SJSA1 (cell line): ENCODE results near the gene RABL6. TPM values are rescaled to one million over a fixed set of nuclear protein-coding genes. Genes with fewer than 3 reads are reported as not detected.
A peak's percentile ranks its signal among the peaks of the same experiment; 100 is the strongest.
"Not testable (repeated sequence)": the region's sequence is repeated elsewhere in the genome, so short reads cannot be mapped to it uniquely, and the experiment has no call there.

Experiments
- DNase-seq, 2 experiments: peaks; one replicate each; pipeline ENCODE4 v3.0.0-alpha.2; 2015 to 2020; ENCODE audit warnings: low spot score in 2 of 2, low read depth in 1 of 2
- H3K27ac ChIP-seq: fragments of 250-450 bp; sonication (Bioruptor Pico); 2 replicates; pipeline ENCODE4 v1.5.1; 2020; ENCODE audit warnings: mild to moderate bottlenecking, moderate library complexity
- H3K27me3 ChIP-seq: fragments of 250-450 bp; sonication (Bioruptor Pico); replicated peaks from 2 replicates; pipeline ENCODE4 v1.5.1; 2020; ENCODE audit warnings: mild to moderate bottlenecking, moderate library complexity
- H3K36me3 ChIP-seq: fragments of 250-450 bp; sonication (Bioruptor Pico); 2 replicates; pipeline ENCODE4 v1.5.1; 2020; ENCODE audit warnings: mild to moderate bottlenecking
- H3K4me1 ChIP-seq: fragments of 250-450 bp; sonication (Bioruptor Pico); replicated peaks from 2 replicates; pipeline ENCODE4 v1.6.1; 2021; ENCODE audit warnings: mild to moderate bottlenecking
- H3K4me3 ChIP-seq: fragments of 250-450 bp; sonication (Bioruptor Pico); 2 replicates; pipeline ENCODE4 v1.5.1; 2020; ENCODE audit warnings: mild to moderate bottlenecking
- H3K9me3 ChIP-seq: fragments of 250-450 bp; sonication (Bioruptor Pico); replicated peaks from 2 replicates; pipeline ENCODE4 v1.5.1; 2020; ENCODE audit warnings: mild to moderate bottlenecking
- total RNA-seq: library from RNA; depleted of rRNA; stranded (reverse); fragments of >200 nt; shearing (Covaris generic); gene quantifications from 2 replicates; pipeline ENCODE4 v1.2.3, GENCODE V29; 2014

RABL6 gene
- total RNA-seq, 1 experiment from 2014 or later = 97.2 TPM

DNA sequence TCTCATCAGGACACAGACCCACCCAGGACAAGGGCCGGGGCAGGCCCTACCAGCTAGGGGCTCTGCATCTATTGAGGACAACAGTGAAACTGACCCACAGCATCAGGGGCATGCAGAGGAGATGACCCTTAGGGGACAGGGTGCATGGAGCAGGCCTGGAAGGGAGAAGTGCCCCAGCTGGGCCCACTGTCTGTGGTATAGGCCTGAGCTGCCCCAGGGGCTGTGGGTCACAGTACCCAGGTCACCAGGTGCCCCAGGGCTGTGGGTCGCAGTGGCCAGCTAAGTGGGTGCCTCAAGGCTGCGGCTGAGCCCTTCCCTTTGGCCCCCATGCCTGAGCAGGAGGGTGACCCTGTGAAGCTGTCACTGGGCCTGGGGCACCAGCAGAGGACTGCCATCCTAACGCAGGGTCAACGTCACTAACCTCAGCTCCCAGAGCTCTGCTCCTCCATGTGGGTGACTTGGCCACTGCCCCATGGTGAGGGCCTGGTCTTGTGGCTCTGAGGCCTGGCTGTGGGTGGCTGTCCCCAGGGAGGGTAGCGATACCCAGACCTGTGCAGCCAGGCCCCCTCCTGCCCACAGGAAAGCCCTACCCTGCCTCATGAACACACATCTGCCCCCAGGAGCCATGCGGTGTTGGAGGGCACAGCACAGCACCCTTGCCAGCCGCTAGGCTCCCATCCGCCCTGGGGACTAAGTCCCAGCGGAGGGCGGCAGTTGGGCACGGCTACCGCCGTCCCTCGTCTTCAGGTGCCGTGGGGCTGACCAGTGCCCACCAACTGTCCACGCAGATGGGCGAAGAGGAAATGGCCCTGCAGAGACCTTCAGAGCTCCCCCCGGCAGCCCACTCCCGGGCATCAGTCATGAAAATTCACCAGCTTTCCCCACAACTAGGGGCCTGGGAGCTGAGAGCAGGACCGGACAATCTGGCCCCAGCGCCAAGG is 53.5 kb downstream of the RABL6 start:
- DNase-seq = no peak
- H3K27me3 ChIP-seq = no peaks in the 10 kb centered on the region
- no peak overlapping the region for H3K27ac ChIP-seq
- peaks cover 67% of the 10 kb centered on the region for H3K36me3 ChIP-seq
- H3K4me3 ChIP-seq = no peak overlapping the region
- H3K9me3 ChIP-seq = no peaks in the 10 kb centered on the region
- H3K4me1 ChIP-seq = peaks cover 5% of the 10 kb centered on the region

DNA sequence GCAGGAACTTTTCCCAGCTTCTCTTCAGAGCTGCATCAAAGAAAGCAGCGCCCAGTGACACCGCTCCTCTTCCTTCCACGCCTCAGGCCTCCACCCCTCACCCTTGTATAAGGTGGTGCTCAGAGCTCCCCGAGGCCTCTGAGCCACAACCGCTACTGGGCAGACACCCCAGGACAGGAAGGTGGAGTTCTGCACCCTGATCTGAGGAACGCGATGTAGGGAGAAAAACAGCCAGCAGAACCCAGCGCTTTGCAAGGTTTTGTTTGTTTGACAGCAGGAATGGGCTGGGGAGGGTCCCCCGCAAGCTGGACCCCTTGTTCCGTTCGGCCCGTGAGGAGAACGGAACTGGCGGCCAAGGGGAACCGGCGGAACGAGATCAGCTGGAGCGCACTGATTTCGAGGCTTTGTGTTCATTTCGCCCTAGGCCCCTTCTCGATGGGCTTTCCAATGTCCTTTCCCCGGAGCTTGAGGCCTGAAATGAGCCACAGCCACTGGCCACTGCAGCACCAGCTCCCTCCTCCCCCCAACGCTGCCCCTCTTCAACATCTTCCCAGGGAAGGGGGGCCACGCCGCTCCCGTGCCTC is 54.2 kb downstream of the RABL6 start:
- Histone ChIP-seq H3K9me3 (no peaks in the 10 kb centered on the region), H3K4me1 (peaks cover 5% of the 10 kb centered on the region), H3K4me3 (no peak overlapping the region), H3K36me3 (peaks cover 67% of the 10 kb centered on the region), H3K27me3 (no peaks in the 10 kb centered on the region), H3K27ac (no peak overlapping the region)
- DNase-seq = no peak

GRCh38 chr9:136862849-136863622 is 55.3 kb downstream of the RABL6 start:
- H3K27ac ChIP-seq = no peak overlapping the region
- peaks cover 60% of the 10 kb centered on the region for H3K36me3 ChIP-seq
- H3K27me3 ChIP-seq = no peaks in the 10 kb centered on the region
- H3K9me3 ChIP-seq = no peaks in the 10 kb centered on the region
- DNase-seq = no peak
- H3K4me1 ChIP-seq = peaks cover 5% of the 10 kb centered on the region
- no peak overlapping the region for H3K4me3 ChIP-seq

DNA sequence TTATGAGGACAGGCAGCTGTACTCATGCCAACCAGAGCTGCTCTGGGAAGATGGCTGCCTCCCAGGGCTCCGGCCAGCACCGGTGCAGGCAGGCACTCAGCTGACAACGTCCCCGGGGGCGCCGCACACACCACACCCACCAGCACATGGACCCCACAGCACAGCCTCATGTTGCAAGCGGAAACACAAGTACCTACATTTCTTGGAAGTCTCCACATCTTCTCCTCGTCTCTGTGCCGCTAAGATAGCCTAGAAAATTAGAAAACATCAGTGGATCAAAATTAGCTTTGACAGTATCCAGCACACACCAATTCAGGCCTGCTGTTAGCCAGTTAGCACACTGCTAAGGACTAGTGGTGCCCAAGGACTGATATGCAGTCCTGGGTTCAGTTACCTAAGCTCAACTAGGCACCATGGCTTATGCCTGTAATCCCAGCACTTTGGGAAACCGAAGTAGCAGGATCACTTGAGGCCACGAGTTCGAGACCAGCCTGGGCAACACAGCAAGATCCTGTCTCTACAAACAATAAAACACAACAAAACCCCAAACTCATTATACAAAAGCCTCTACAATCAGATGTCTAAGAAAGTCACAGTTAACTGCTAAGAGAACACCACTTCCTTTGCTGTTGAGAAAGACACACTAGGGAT is 56.0 kb downstream of the RABL6 start:
- Histone ChIP-seq H3K36me3 (peaks cover 55% of the 10 kb centered on the region), H3K27ac (no peak overlapping the region), H3K4me1 (peaks cover 5% of the 10 kb centered on the region), H3K4me3 (no peak overlapping the region), H3K27me3 (no peaks in the 10 kb centered on the region), H3K9me3 (no peaks in the 10 kb centered on the region)
- no peak for DNase-seq

- Histone ChIP-seq H3K27ac (no peak overlapping the region), H3K27me3 (no peaks in the 10 kb centered on the region), H3K36me3 (peaks cover 40% of the 10 kb centered on the region), H3K4me1 (peaks cover 5% of the 10 kb centered on the region), H3K9me3 (no peaks in the 10 kb centered on the region), H3K4me3 (peak overlapping the region; percentile 91)
- no peak for DNase-seq
Observed at GRCh38 chr9:136865041-136865767, 57.5 kb downstream of the RABL6 start.

- H3K36me3 ChIP-seq = peaks cover 35% of the 10 kb centered on the region
- no peak for DNase-seq
- peaks cover 5% of the 10 kb centered on the region for H3K4me1 ChIP-seq
- no peaks in the 10 kb centered on the region for H3K27me3 ChIP-seq
- 0 out of 2 replicates have a peak, but pooled peaks cover 3% of the 10 kb centered on the region for H3K9me3 ChIP-seq
- H3K27ac ChIP-seq = peak overlapping the region; percentile 68
- peak overlapping the region; percentile 91 for H3K4me3 ChIP-seq
Observed at GRCh38 chr9:136865768-136866103, 58.0 kb downstream of the RABL6 start.

DNA sequence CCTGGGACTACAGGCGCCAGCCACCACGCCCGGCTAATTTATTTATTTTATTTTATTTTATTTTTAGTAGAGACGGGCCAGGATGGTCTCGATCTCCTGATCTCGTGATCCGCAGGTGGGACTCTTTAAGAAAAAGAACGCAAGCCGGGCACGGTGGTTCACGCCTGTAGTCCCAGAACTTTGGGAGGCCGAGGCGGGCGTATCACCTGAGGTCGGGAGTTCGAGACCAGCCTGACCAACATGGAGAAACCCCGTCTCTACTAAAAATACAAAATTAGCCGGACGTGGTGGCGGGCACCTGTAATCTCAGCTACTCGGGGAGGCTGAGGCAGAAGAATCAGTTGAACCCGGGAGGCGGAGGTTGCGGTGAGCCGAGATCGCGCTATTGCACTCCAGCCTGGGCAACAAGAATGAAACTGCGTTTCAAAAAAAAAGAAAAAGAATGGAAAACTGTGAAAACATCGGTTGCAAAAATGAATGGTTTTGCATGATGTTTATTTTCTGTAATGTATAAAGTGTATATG is 59.2 kb downstream of the RABL6 start:
- H3K27ac ChIP-seq, H3K4me1 ChIP-seq, DNase-seq, H3K9me3 ChIP-seq, H3K27me3 ChIP-seq: not testable (repeated sequence)
- H3K4me3 ChIP-seq = peak overlapping the region; percentile 91
- H3K36me3 ChIP-seq = peaks cover 23% of the 10 kb centered on the region

GRCh38 chr9:136867480-136867879 is 59.7 kb downstream of the RABL6 start:
- DNase-seq = no peak
- no peak overlapping the region for H3K27ac ChIP-seq

DNA sequence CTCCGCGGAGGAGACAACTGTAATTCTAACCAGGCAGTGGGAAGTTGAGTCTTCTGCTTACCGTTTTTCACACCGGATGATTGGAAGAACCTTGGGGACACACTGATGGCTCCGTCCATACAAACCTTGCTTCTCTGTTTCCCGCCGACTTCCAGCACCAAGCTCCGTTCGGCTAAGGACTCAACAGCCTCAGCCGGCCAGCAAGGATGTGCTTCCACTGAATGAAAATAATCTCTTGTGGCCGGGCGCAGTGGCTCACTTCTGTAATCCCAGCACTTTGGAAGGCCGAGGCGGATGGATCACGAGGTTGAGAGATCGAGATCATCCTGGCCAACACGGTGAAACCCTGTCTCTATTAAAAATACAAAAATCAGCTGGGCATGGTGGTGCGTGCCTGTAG is 60.2 kb downstream of the RABL6 start:
- H3K4me3 ChIP-seq = no peak overlapping the region
- H3K27me3 ChIP-seq = no peaks in the 10 kb centered on the region
- H3K27ac ChIP-seq = no peak overlapping the region
- no peak for DNase-seq
- peaks cover 13% of the 10 kb centered on the region for H3K36me3 ChIP-seq
- peaks cover 5% of the 10 kb centered on the region for H3K4me1 ChIP-seq
- peaks cover 8% of the 10 kb centered on the region; the same call in 1 of the 2 replicates for H3K9me3 ChIP-seq

More at GRCh38 chr9:136867480-136867879, 59.7 kb downstream of the RABL6 start:
- Histone ChIP-seq H3K27me3 (no peaks in the 10 kb centered on the region), H3K4me1 (peaks cover 5% of the 10 kb centered on the region), H3K36me3 (peaks cover 18% of the 10 kb centered on the region), H3K4me3 (no peak overlapping the region), H3K9me3 (peaks cover 6% of the 10 kb centered on the region; the same call in 1 of the 2 replicates)

- no peaks in the 10 kb centered on the region for H3K27me3 ChIP-seq
- DNase-seq = peak in 1 of 2 experiments; percentile 32
- H3K9me3 ChIP-seq = peaks cover 8% of the 10 kb centered on the region; the same call in 1 of the 2 replicates
- no peak overlapping the region for H3K27ac ChIP-seq
- H3K36me3 ChIP-seq = peaks cover 6% of the 10 kb centered on the region
- H3K4me1 ChIP-seq = peaks cover 5% of the 10 kb centered on the region
- no peak overlapping the region for H3K4me3 ChIP-seq
Observed at GRCh38 chr9:136868644-136869043, 60.9 kb downstream of the RABL6 start.

GRCh38 chr9:136869611-136870010 is 61.9 kb downstream of the RABL6 start:
- not testable (repeated sequence) for H3K27me3 ChIP-seq, H3K36me3 ChIP-seq, H3K9me3 ChIP-seq, H3K4me1 ChIP-seq, DNase-seq, H3K4me3 ChIP-seq, H3K27ac ChIP-seq

DNA sequence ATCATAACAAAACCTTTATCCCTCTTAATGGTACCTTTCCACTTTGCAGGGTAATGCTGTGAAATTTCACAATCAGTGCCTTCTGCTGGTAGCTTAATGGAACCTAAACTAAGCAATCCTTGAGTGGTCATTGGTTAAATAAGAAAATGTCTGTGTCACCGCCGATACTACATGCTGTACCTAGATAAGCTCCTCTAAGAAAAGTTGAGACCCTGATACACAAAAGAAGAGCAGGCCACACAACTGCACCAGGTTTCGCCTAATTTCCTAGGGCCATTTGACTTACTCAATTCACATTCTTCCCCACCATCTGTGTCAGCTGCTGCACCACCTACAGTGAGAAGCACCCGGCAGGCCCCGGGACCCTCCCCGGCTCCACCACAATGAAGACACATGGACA is 67.4 kb downstream of the RABL6 start:
- Histone ChIP-seq H3K4me1 (no peaks in the 10 kb centered on the region), H3K27ac (no peak overlapping the region), H3K36me3 (no peaks in the 10 kb centered on the region), H3K9me3 (peaks cover 8% of the 10 kb centered on the region; the same call in 1 of the 2 replicates), H3K4me3 (no peak overlapping the region), H3K27me3 (no peaks in the 10 kb centered on the region)
- no peak for DNase-seq

- no peaks in the 10 kb centered on the region for H3K27me3 ChIP-seq
- H3K27ac ChIP-seq = no peak overlapping the region
- DNase-seq = no peak
- H3K4me1 ChIP-seq = peaks cover 2% of the 10 kb centered on the region
- peaks cover 2% of the 10 kb centered on the region; the same call in 1 of the 2 replicates for H3K9me3 ChIP-seq
- H3K36me3 ChIP-seq = no peaks in the 10 kb centered on the region
- no peak overlapping the region for H3K4me3 ChIP-seq
Observed at GRCh38 chr9:136876476-136876875, 68.7 kb downstream of the RABL6 start.
